ENCODE data around the gene EVI5. TPM values are rescaled to one million over a fixed set of nuclear protein-coding genes. Genes with fewer than 3 reads are reported as not detected.
"Not testable (repeated sequence)": the region's sequence is repeated elsewhere in the genome, so short reads cannot be mapped to it uniquely, and the experiment has no call there.

The EVI5 gene
- total RNA-seq, 1 experiment from 2014 or later, result 19.5 TPM

- DNase-seq (ENCODE audit: low spot score), result no peak
Measured at GRCh38 chr1:92695104-92695503, 89.8 kb downstream of the EVI5 start.

GRCh38 chr1:92691925-92692324 is 93.0 kb downstream of the EVI5 start:
- DNase-seq (ENCODE audit: low spot score), result no peak

DNA sequence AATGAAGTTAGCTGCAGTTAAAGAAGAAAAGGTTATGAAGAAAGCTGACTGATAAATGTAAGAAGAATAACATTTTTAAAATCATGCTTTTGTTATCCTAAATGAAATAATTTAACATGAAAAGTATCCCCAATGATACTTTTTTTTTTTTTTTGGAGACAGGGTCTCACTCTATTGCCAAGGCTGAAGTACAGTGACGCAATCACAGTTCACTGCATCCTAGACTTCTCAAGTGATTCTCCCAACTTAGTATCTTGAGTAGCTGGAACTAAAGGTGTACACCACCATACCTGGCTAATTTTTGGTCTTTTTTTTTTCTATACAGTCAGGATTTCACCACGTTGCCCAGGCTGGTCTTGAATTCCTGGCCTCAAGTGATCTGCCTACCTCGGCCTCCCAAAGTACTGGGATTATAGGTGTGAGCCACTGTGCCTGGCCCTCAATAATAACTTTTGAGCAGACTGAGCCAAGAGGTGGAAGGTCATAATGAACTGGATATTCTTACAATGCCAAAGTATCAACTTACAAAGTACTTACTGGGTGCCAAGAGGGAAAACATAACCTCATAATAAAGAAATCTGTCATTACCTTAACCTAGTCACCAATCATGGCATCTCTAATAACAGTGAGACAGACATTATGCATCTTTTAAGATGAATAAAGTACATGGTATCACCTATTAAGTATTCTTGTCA is 94.5 kb downstream of the EVI5 start:
- no peak for DNase-seq (ENCODE audit: low spot score)

DNA sequence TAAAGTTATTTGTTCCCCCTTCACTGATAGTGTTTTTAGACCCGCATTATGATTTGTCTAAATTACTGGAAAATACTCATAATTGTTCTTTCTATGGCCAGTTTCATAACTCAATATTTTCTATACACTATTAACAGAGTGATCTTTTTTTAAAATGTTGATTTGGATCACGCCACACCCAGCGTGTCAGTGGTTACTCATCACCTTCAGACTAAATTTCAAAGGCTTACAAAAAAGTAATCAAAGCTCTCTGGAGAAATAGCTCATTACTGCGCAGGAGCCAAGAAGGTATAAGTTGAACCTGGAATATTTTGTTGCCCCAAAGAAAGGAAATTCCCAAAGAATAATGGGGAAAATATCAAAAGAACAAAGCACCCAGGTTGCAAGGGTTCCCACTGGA is 104.9 kb downstream of the EVI5 start:
- no peak for DNase-seq (ENCODE audit: low spot score)

- DNase-seq (ENCODE audit: low spot score), result no peak
Measured at GRCh38 chr1:92663775-92664174, 121.1 kb downstream of the EVI5 start.

DNA sequence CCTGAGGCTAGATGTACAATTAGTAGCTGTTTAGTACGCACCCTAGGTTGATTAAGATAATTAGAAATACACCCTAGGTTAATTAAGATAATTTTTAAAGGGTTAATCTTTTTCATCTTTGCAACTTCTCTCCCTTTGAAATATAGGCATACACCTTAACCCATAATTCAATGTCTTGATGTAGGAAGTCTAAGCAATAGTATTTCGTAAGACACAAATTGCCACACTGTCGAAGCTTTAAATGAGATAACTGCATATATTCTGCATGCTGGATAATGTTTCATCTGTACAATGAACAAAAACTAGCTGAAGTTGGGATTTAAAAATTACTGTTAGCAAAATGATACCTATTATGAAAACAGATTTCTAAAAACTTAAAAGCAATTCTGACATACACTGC is 122.9 kb downstream of the EVI5 start:
- no peak for DNase-seq (ENCODE audit: low spot score)

DNA sequence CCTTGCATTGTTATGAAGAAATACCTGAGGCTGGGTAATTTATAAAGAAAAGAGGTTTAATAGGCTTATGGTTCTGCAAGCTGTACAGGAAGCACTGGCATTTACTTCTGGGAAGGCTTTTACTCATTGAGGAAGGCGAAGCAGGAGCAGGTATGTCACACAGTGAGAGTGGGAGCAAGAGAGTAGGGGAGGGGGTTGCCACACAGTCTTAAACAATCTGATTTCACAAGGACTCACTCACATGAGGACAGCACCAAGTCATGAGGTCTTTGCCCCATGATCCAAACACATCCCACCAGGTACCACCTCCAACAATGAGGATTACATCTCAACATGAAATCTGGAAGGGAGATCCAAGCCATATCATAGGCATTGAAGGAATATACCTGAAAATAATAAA is 127.2 kb downstream of the EVI5 start:
- DNase-seq (ENCODE audit: low spot score), result no peak

DNA sequence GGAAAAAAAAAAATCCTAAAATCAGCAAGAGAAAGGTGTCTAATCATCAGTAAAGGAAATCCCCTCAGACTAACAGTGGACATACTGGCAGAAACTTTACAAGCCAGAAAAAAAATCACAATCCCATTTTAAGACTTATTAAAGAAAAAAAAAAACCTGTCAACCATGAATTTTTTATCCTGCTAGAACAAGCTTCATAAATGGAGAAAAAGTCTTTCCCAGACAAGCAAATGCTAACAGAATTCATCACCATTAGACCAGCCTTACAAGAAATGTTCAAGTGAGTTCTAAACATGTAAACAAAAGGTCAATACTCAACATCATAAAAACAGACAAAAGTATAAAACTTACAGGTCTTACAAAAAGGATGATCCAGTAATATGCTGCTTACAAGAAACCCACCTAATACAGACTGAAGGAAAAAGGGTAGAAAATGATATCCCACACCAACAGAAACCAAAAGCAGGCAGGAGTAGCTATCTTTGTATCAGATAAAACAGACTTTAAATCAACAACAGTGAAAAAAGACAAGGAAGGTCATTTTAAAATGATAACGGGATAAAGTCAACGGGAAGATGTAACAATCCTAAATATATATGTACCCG is 129.6 kb downstream of the EVI5 start:
- DNase-seq (ENCODE audit: low spot score), result no peak

DNA sequence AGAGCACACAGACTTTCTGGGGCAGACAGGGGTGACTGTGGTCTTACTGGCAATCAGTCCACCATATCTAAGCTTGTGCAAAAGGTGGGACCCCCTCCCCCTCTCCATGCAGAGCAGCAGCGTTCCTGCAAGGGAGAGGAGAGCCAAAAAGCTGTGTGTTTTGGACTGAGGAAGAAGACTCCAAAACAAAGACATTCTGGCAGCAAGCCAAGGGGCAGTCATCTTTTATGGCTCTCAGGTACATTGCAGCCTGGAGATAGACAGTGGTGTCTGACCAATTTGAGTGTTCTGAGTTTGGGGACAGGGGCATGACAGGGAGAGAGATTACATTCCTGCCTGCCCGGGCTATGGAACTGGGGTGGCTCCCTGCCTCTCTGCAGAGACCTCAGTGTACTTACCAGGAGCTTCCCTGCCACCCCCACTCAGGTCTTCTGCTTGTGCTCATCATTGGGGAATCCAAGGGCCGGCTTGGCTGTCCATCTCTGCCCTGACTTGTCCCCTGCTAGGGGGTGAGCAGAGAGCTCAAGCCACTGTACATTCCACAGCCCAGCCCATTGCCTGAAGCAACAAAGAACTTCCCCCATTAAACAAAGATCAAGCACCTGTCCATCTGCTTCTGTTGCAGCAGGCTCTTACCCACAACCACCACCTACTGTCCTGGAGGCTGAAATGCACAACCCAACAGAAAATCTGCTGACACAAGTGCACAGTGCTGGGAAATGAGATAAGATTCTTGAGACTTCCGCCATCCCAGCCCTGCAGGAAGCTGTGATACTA is 131.1 kb downstream of the EVI5 start:
- DNase-seq (ENCODE audit: low spot score), result no peak

DNA sequence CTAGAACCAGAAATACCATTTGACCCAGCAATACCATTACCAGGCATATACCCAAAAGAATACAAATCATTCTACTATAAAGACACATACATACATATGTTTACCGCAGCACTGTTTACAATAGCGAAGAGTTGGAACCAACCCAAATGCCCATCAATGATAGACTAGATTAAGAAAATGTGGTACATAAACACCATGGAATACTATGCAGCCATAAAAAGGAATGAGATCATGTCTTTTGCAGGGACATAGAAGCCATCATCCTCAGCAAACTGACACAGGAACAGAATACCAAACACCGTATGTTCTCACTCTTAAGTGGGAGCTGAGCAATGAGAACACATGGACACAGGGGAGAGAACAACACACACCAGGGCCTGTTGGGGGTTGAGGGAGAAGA is 144.2 kb downstream of the EVI5 start:
- not testable (repeated sequence) for DNase-seq (ENCODE audit: low spot score)

DNA sequence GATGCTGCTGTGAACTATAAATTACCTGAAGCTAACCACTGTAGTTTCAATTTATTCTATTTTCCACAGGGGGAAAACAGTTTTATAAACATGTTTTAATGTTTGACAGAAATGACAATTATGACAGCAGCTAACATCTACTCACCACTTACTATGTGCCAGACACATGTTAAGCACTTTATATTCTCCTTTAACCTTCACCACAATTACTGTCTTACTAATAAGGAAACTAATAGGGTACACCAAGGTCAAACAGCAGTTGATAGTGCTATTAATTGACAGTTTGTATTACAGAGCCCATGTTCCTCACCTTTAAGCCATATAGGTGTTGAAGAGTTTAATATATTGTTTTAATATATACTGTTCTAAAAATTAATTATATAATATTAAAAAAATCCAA is 146.4 kb downstream of the EVI5 start:
- DNase-seq (ENCODE audit: low spot score), result no peak

- not testable (repeated sequence) for DNase-seq (ENCODE audit: low spot score)
Measured at GRCh38 chr1:92635203-92635602, 149.7 kb downstream of the EVI5 start.

DNA sequence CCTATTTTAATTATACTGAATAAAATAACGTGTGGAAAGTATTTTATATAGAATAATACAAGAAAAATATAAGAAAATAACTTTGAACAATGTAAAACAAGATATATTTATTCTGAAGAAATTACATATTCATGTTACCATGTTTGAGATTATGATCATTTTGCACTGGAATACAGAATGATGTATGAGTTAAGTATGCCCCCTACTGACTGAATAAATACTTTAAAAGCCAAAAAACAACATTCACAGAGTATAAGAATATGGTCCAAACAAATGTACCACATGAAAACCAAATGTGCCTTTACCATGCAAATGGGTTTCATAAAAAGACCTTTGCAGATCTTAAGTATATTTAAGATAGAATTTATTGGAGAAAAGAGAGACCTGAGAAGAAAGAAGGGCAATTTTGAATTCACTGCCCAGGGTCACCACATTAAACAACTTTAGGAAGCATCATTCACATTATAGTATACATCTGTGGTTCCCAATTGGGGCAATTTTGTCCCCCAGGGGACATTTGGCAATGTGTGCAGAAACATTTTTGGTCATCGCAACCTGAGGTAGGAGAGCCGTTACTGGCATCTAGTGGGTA is 161.6 kb downstream of the EVI5 start:
- DNase-seq (ENCODE audit: low spot score), result peak; percentile 38

GRCh38 chr1:92619466-92620189 is 165.3 kb downstream of the EVI5 start:
- DNase-seq (ENCODE audit: low spot score), result no peak

- no peak for DNase-seq (ENCODE audit: low spot score)
Measured at GRCh38 chr1:92601044-92601443, 183.9 kb downstream of the EVI5 start.

- DNase-seq (ENCODE audit: low spot score), result peak; percentile 29
Measured at GRCh38 chr1:92599184-92599583, 185.7 kb downstream of the EVI5 start.

- DNase-seq (ENCODE audit: low spot score), result not testable (repeated sequence)
Measured at GRCh38 chr1:92589361-92589760, 195.5 kb downstream of the EVI5 start.

- no peak for DNase-seq (ENCODE audit: low spot score)
Measured at GRCh38 chr1:92587445-92587844, 197.5 kb downstream of the EVI5 start.

GRCh38 chr1:92585831-92586230 is 199.1 kb downstream of the EVI5 start:
- no peak for DNase-seq (ENCODE audit: low spot score)

GRCh38 chr1:92584810-92585209 is 200.1 kb downstream of the EVI5 start:
- not testable (repeated sequence) for DNase-seq (ENCODE audit: low spot score)
